Cardiac muscle cell (in vitro differentiated cells and primary cell): ENCODE measurements around the gene EFCAB9. TPM values are rescaled to one million over a fixed set of nuclear protein-coding genes. Genes with fewer than 3 reads are reported as not detected.

Source experiments
- DNase-seq, 2 donors: peaks; one replicate each; pipeline versions ENCODE4 v3.0.0 to v3.0.0-alpha.2; 2010 to 2017; ENCODE audit warnings: low read depth in 1 of 2, low spot score in 1 of 2
- H3K27ac ChIP-seq: fragments of 200-600 bp; sonication (generic); 2 replicates; pipeline ENCODE4 v1.5.1; 2016
- H3K27me3 ChIP-seq: fragments of 200-600 bp; sonication (generic); 2 replicates; pipeline ENCODE4 v1.6.0; 2016; ENCODE audit warnings: control low read depth
- H3K36me3 ChIP-seq: fragments of 200-600 bp; sonication (generic); 2 replicates; pipeline ENCODE4 v1.5.1; 2016; ENCODE audit warnings: control low read depth
- H3K4me1 ChIP-seq: fragments of 200-600 bp; sonication (generic); 2 replicates; pipeline ENCODE4 v1.8.1; 2017; ENCODE audit warnings: low read depth, mild to moderate bottlenecking, mixed run types
- H3K4me3 ChIP-seq: fragments of 200-600 bp; sonication (generic); 2 replicates; pipeline ENCODE4 v1.5.1; 2016; ENCODE audit warnings: mild to moderate bottlenecking
- H3K9me3 ChIP-seq: fragments of 200-600 bp; sonication (generic); 2 replicates; pipeline ENCODE4 v1.5.1; 2017; ENCODE audit warnings: low read depth, mild to moderate bottlenecking, control low read depth
- CTCF ChIP-seq: IDR thresholded peaks from 2 replicates; pipeline ENCODE4 v1.5.1; 2012; ENCODE audit warnings: low read depth, mild to moderate bottlenecking, low read length
- polyA plus RNA-seq: library from polyadenylated mRNA; unstranded; fragments of >200 nt; fragmentation: Nextera tagmentation; extraction: Ambion mirVana; gene quantifications from 2 replicates; pipeline ENCODE4 v1.2.1, GENCODE V29; 2016
- total RNA-seq: library from RNA; depleted of rRNA; stranded (reverse); fragments of >200 nt; gene quantifications from 2 replicates; pipeline ENCODE4 v1.2.3, GENCODE V29; 2016

Gene EFCAB9
- total RNA-seq: not detected in 2 replicates
- polyA plus RNA-seq: not detected in 2 replicates

- Histone ChIP-seq H3K4me1 (peaks cover 7% of the 10 kb centered on the region), H3K27ac (no peak within 1 kb of the TSS), H3K4me3 (no peak within 1 kb of the TSS), H3K27me3 (no peaks in the 10 kb centered on the region), H3K36me3 (no peaks in the 10 kb centered on the region), H3K9me3 (no peaks in the 10 kb centered on the region)
- no peak for TF ChIP-seq CTCF
- DNase-seq: no peak
Observed at GRCh38 chr5:172193872-172194271, at the start of gene EFCAB9. Gene EFCAB9, plus strand, starts transcription at chr5:172194172. Its CDS starts 1 bp downstream, at chr5:172194173.

DNA sequence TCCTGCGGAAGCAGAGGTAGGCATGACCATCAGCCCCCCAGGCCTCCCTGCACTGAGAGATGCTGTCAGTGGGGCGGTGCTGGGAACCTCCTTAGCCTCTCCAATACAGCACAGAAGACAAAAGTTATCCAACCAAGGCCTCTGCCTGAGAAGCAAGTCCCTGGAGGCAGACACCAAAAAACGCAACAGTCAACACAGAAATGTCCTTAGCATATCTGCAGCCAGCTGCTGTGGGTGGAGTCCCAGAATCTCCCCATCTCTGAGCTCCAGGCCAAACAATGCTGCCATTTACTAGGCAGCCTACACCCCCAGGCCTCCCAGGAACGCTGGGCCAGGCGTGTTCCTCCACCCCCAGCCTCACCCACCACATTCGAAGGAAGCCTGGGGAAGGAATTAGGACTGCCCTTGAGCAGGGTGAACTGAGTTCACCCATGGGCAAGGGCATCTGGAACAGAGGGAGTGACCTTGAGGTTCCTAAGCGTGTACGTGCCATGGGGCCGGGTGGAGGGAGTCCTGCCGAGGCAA lies 49.6 kb upstream of the EFCAB9 start:
- Histone ChIP-seq H3K4me3 (no peak overlapping the region), H3K4me1 (peaks cover 4% of the 10 kb centered on the region), H3K9me3 (no peaks in the 10 kb centered on the region), H3K27me3 (no peaks in the 10 kb centered on the region), H3K36me3 (no peaks in the 10 kb centered on the region), H3K27ac (no peak overlapping the region)
- DNase-seq: peak in 1 of 2 donors; percentile 81
- TF ChIP-seq CTCF: no peak

- Histone ChIP-seq H3K4me3 (no peak overlapping the region), H3K36me3 (no peaks in the 10 kb centered on the region), H3K27ac (no peak overlapping the region), H3K9me3 (no peaks in the 10 kb centered on the region), H3K4me1 (peaks cover 4% of the 10 kb centered on the region), H3K27me3 (no peaks in the 10 kb centered on the region)
- DNase-seq: no peak
- no peak for TF ChIP-seq CTCF
Observed at GRCh38 chr5:172144931-172145869, 48.8 kb upstream of the EFCAB9 start.

DNA sequence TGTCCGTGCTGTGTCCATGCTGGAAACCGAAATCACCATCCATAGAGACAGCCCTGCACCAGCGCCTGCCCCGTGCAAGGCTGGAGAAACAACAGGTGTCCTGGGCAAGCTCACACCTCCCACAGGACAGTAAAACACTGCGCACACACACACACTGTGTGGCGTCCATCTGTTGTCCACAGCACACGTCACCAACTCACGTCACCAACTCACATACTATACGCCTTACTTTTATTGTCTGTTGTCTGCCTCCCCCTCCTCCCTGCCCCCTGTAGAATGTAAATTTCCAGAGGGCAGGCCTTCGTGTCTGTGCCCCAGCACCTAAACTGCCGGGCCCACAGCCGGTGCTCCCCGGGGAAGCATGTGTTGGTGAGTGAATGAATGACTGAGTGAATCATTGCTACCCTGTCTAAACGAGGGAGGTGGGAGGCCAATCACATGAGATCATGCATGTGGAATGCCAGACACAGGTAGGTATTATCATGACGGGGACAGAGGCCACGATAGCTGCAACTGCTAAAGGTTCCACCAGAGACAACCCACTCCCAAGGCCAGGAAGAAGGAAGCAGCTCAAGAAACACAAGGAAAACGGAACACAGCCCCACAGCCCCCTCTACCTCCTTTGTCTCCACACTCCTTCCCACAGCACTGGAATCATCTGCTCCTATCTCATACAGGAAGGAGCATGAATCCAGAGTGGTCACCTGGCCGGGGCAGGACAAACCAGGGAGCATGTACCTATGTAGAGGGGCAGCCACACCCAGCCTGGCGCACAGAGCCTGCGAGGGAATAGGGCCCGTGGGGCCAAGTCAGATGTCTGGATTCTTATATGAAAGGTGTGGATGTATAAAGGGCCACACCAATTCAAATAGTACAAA lies 47.9 kb upstream of the EFCAB9 start:
- TF ChIP-seq CTCF: no peak
- H3K27me3 ChIP-seq: no peaks in the 10 kb centered on the region
- peaks cover 4% of the 10 kb centered on the region for H3K4me1 ChIP-seq
- H3K4me3 ChIP-seq: no peak overlapping the region
- no peaks in the 10 kb centered on the region for H3K36me3 ChIP-seq
- no peaks in the 10 kb centered on the region for H3K9me3 ChIP-seq
- no peak overlapping the region for H3K27ac ChIP-seq
- no peak for DNase-seq

DNA sequence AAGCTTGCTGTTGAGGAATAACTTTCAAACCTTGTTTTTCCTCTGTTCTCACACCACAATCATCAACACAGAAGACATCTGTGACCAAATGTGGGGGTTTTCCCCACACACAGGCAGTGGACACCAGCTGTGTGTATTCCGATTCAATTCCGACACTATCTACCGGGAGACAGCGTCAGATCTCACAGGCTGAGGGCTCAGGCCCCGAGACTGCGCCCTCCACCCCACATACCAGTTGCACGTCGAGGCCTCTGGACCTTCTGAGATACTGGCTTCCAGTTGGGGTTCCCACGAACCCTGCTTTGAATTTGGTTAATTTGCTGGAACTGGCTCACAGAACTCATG lies 47.3 kb upstream of the EFCAB9 start:
- H3K9me3 ChIP-seq: no peaks in the 10 kb centered on the region
- H3K36me3 ChIP-seq: no peaks in the 10 kb centered on the region
- no peak for DNase-seq
- H3K27me3 ChIP-seq: no peaks in the 10 kb centered on the region
- H3K4me1 ChIP-seq: peaks cover under 1% of the 10 kb centered on the region
- H3K4me3 ChIP-seq: no peak overlapping the region
- H3K27ac ChIP-seq: no peak overlapping the region
- TF ChIP-seq CTCF: no peak
